Measurements from ENCODE around the gene USP6NL.

Gene USP6NL

GRCh38 chr10:11602919-11603523, 8.4 kb downstream of the USP6NL start:
- Histone ChIP-seq H3K4me3 (ENCODE audit: low read depth in 1 of 2, low read length in 2 of 2) (no peak overlapping the region), H3K27ac (ENCODE audit: low read length) (no peak overlapping the region), H3K36me3 (ENCODE audit: control insufficient read depth in 1 of 2, insufficient read depth in 2 of 2, low read length in 2 of 2) (no peaks in the 10 kb centered on the region), H3K9me3 (ENCODE audit: control insufficient read depth in 1 of 2, low read length in 2 of 2) (no peaks in the 10 kb centered on the region), H3K4me1 (ENCODE audit: control insufficient read depth in 1 of 2, insufficient read depth in 2 of 2, low read length in 2 of 2) (peaks cover 0 to 6% of the 10 kb centered on the region in 2 donors), H3K27me3 (ENCODE audit: low read depth, low read length) (no peaks in the 10 kb centered on the region)

- H3K4me3 ChIP-seq (ENCODE audit: low read depth in 1 of 2, low read length in 2 of 2) = no peak overlapping the region
- H3K27me3 ChIP-seq (ENCODE audit: low read depth, low read length) = no peaks in the 10 kb centered on the region
- H3K4me1 ChIP-seq (ENCODE audit: control insufficient read depth in 1 of 2, insufficient read depth in 2 of 2, low read length in 2 of 2) = peaks cover 0 to 6% of the 10 kb centered on the region in 2 donors
- no peaks in the 10 kb centered on the region for H3K9me3 ChIP-seq (ENCODE audit: control insufficient read depth in 1 of 2, low read length in 2 of 2)
- H3K36me3 ChIP-seq (ENCODE audit: control insufficient read depth in 1 of 2, insufficient read depth in 2 of 2, low read length in 2 of 2) = no peaks in the 10 kb centered on the region
- H3K27ac ChIP-seq (ENCODE audit: low read length) = no peak overlapping the region
These were observed 9.1 kb downstream of the USP6NL start for GRCh38 chr10:11602358-11602757.

- no peak overlapping the region for H3K4me3 ChIP-seq (ENCODE audit: low read depth in 1 of 2, low read length in 2 of 2)
- no peaks in the 10 kb centered on the region for H3K9me3 ChIP-seq (ENCODE audit: control insufficient read depth in 1 of 2, low read length in 2 of 2)
- H3K27me3 ChIP-seq (ENCODE audit: low read depth, low read length) = no peaks in the 10 kb centered on the region
- H3K27ac ChIP-seq (ENCODE audit: low read length) = no peak overlapping the region
- H3K4me1 ChIP-seq (ENCODE audit: control insufficient read depth in 1 of 2, insufficient read depth in 2 of 2, low read length in 2 of 2) = peaks cover 0 to 6% of the 10 kb centered on the region in 2 donors
- no peaks in the 10 kb centered on the region for H3K36me3 ChIP-seq (ENCODE audit: control insufficient read depth in 1 of 2, insufficient read depth in 2 of 2, low read length in 2 of 2)
These were observed 9.8 kb downstream of the USP6NL start for GRCh38 chr10:11601670-11602069.

DNA sequence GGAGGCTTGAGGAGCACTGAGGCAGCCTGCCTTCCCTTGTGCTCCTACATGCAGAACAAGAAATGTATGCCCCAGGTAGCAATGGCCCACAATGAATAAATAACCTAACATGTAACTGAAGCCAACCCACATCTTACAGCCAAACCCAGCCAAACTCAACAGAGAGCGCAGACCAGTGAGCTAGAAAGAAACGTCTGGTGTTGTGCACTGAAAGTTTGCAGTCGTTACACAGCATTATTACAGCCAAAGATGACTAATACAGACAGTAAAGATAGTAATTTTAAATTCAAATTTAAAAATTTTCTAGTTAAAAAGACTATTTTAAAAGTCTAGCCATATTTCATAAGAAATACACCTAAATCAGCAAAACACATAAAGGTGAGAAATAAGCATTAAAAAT, 11.2 kb downstream of the USP6NL start:
- H3K27ac ChIP-seq (ENCODE audit: low read length) = no peak overlapping the region
- H3K4me3 ChIP-seq (ENCODE audit: low read depth in 1 of 2, low read length in 2 of 2) = no peak overlapping the region
- H3K4me1 ChIP-seq (ENCODE audit: control insufficient read depth in 1 of 2, insufficient read depth in 2 of 2, low read length in 2 of 2) = peaks cover 0 to 6% of the 10 kb centered on the region in 2 donors
- no peaks in the 10 kb centered on the region for H3K9me3 ChIP-seq (ENCODE audit: control insufficient read depth in 1 of 2, low read length in 2 of 2)
- no peaks in the 10 kb centered on the region for H3K27me3 ChIP-seq (ENCODE audit: low read depth, low read length)
- no peaks in the 10 kb centered on the region for H3K36me3 ChIP-seq (ENCODE audit: control insufficient read depth in 1 of 2, insufficient read depth in 2 of 2, low read length in 2 of 2)

GRCh38 chr10:11598712-11599397, 12.6 kb downstream of the USP6NL start:
- no peak overlapping the region for H3K4me3 ChIP-seq (ENCODE audit: low read depth in 1 of 2, low read length in 2 of 2)
- no peaks in the 10 kb centered on the region for H3K9me3 ChIP-seq (ENCODE audit: control insufficient read depth in 1 of 2, low read length in 2 of 2)
- H3K4me1 ChIP-seq (ENCODE audit: control insufficient read depth in 1 of 2, insufficient read depth in 2 of 2, low read length in 2 of 2) = peaks cover 0 to 9% of the 10 kb centered on the region in 2 donors
- no peaks in the 10 kb centered on the region for H3K27me3 ChIP-seq (ENCODE audit: low read depth, low read length)
- no peaks in the 10 kb centered on the region for H3K36me3 ChIP-seq (ENCODE audit: control insufficient read depth in 1 of 2, insufficient read depth in 2 of 2, low read length in 2 of 2)
- no peak overlapping the region for H3K27ac ChIP-seq (ENCODE audit: low read length)

DNA sequence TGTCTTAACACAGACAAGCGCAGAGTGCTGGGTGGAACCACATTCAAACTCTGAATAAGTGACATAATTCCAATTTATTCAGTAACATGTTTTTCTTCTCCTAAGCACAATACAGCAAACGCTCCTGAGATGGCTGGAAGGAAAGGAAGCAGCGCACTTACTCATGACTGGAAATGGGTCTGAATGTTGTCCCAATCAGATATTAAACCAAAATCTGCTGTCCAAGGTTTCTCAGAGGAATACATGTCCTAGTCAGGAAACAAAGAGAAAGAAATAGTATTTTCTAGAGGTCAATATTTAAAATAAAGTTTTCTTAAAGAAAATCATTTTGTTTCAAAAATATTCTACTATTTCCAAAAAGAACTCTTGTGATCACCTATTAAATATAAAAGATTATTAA, 14.0 kb downstream of the USP6NL start:
- Histone ChIP-seq H3K27ac (ENCODE audit: low read length) (no peak overlapping the region), H3K27me3 (ENCODE audit: low read depth, low read length) (no peaks in the 10 kb centered on the region), H3K4me3 (ENCODE audit: low read depth in 1 of 2, low read length in 2 of 2) (no peak overlapping the region), H3K36me3 (ENCODE audit: control insufficient read depth in 1 of 2, insufficient read depth in 2 of 2, low read length in 2 of 2) (no peaks in the 10 kb centered on the region), H3K4me1 (ENCODE audit: control insufficient read depth in 1 of 2, insufficient read depth in 2 of 2, low read length in 2 of 2) (peaks cover 0 to 9% of the 10 kb centered on the region in 2 donors), H3K9me3 (ENCODE audit: control insufficient read depth in 1 of 2, low read length in 2 of 2) (no peaks in the 10 kb centered on the region)

- H3K27ac ChIP-seq (ENCODE audit: low read length) = no peak overlapping the region
- no peak overlapping the region for H3K4me3 ChIP-seq (ENCODE audit: low read depth in 1 of 2, low read length in 2 of 2)
These were observed 16.1 kb downstream of the USP6NL start for GRCh38 chr10:11595395-11595692.

GRCh38 chr10:11594589-11595394, 16.7 kb downstream of the USP6NL start:
- Histone ChIP-seq H3K27ac (ENCODE audit: low read length) (no peak overlapping the region), H3K36me3 (ENCODE audit: control insufficient read depth in 1 of 2, insufficient read depth in 2 of 2, low read length in 2 of 2) (no peaks in the 10 kb centered on the region), H3K4me1 (ENCODE audit: control insufficient read depth in 1 of 2, insufficient read depth in 2 of 2, low read length in 2 of 2) (peaks cover 0 to 9% of the 10 kb centered on the region in 2 donors), H3K9me3 (ENCODE audit: control insufficient read depth in 1 of 2, low read length in 2 of 2) (no peaks in the 10 kb centered on the region), H3K27me3 (ENCODE audit: low read depth, low read length) (no peaks in the 10 kb centered on the region), H3K4me3 (ENCODE audit: low read depth in 1 of 2, low read length in 2 of 2) (no peak overlapping the region)

More at GRCh38 chr10:11595395-11595692, 16.1 kb downstream of the USP6NL start:
- Histone ChIP-seq H3K9me3 (ENCODE audit: control insufficient read depth in 1 of 2, low read length in 2 of 2) (no peaks in the 10 kb centered on the region), H3K36me3 (ENCODE audit: control insufficient read depth in 1 of 2, insufficient read depth in 2 of 2, low read length in 2 of 2) (no peaks in the 10 kb centered on the region), H3K4me1 (ENCODE audit: control insufficient read depth in 1 of 2, insufficient read depth in 2 of 2, low read length in 2 of 2) (peaks cover 0 to 9% of the 10 kb centered on the region in 2 donors), H3K27me3 (ENCODE audit: low read depth, low read length) (no peaks in the 10 kb centered on the region)

DNA sequence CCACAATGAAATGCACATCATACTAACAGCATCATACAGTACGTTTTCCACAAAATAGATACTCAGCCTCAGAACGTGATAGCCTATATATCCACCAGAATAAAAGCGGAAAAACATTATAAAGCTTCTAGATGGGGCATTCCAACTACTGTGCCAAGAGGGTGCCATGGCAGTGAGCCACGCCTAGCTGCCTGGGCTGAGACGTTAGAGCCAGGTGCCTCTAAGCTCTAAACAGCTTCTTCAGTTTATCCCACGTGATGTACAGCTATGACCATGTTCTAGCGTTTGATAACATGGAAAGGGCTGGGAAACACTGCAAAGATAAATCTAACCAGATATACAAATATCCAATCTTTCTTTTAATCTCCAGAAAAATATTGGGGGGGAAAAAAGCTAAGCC, 17.8 kb downstream of the USP6NL start:
- peaks cover 0 to 5% of the 10 kb centered on the region in 2 donors for H3K4me1 ChIP-seq (ENCODE audit: control insufficient read depth in 1 of 2, insufficient read depth in 2 of 2, low read length in 2 of 2)
- no peak overlapping the region for H3K27ac ChIP-seq (ENCODE audit: low read length)
- no peaks in the 10 kb centered on the region for H3K36me3 ChIP-seq (ENCODE audit: control insufficient read depth in 1 of 2, insufficient read depth in 2 of 2, low read length in 2 of 2)
- no peaks in the 10 kb centered on the region for H3K27me3 ChIP-seq (ENCODE audit: low read depth, low read length)
- H3K9me3 ChIP-seq (ENCODE audit: control insufficient read depth in 1 of 2, low read length in 2 of 2) = no peaks in the 10 kb centered on the region
- no peak overlapping the region for H3K4me3 ChIP-seq (ENCODE audit: low read depth in 1 of 2, low read length in 2 of 2)

DNA sequence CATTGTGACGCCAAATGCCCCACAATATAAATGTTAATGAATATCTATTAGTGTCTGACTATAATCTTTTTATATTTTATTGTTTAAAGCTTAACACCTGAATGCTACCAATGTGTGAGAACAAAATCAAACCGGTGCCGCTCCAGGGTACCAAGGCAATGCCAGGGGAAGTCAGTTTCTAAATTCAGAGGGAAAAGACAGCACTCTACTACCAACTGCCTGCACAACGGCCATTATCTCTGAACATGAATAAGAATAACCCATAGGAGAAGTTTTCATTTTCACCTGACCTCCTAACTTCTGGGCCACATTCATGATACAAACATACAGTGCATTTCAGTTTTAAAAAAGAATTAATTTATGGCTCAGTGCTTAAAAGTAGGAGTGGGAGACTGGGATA, 21.7 kb downstream of the USP6NL start:
- no peaks in the 10 kb centered on the region for H3K36me3 ChIP-seq (ENCODE audit: control insufficient read depth in 1 of 2, insufficient read depth in 2 of 2, low read length in 2 of 2)

GRCh38 chr10:11588873-11589574, 22.4 kb downstream of the USP6NL start:
- Histone ChIP-seq H3K36me3 (ENCODE audit: control insufficient read depth in 1 of 2, insufficient read depth in 2 of 2, low read length in 2 of 2) (no peaks in the 10 kb centered on the region), H3K4me1 (ENCODE audit: control insufficient read depth in 1 of 2, insufficient read depth in 2 of 2, low read length in 2 of 2) (no peaks in the 10 kb centered on the region), H3K27ac (ENCODE audit: low read length) (no peak overlapping the region), H3K27me3 (ENCODE audit: low read depth, low read length) (no peaks in the 10 kb centered on the region), H3K4me3 (ENCODE audit: low read depth in 1 of 2, low read length in 2 of 2) (no peak overlapping the region), H3K9me3 (ENCODE audit: control insufficient read depth in 1 of 2, low read length in 2 of 2) (peaks cover 0 to 2% of the 10 kb centered on the region in 2 donors)

More for the DNA sequence above, 21.7 kb downstream of the USP6NL start:
- Histone ChIP-seq H3K27me3 (ENCODE audit: low read depth, low read length) (no peaks in the 10 kb centered on the region), H3K27ac (ENCODE audit: low read length) (no peak overlapping the region), H3K4me3 (ENCODE audit: low read depth in 1 of 2, low read length in 2 of 2) (no peak overlapping the region), H3K9me3 (ENCODE audit: control insufficient read depth in 1 of 2, low read length in 2 of 2) (peaks cover 0 to 2% of the 10 kb centered on the region in 2 donors), H3K4me1 (ENCODE audit: control insufficient read depth in 1 of 2, insufficient read depth in 2 of 2, low read length in 2 of 2) (no peaks in the 10 kb centered on the region)
